NT2/D1 (cell line): Measurements from ENCODE around the gene LDLRAD3.

Experiments
- SUZ12 ChIP-seq: IDR thresholded peaks from 2 replicates; pipeline ENCODE4 v1.6.1; 2011; ENCODE audit not compliant: insufficient read length, insufficient read depth; ENCODE audit errors: extremely low read depth
- YY1 ChIP-seq: IDR thresholded peaks from 2 replicates; pipeline ENCODE4 v1.6.1; 2011; ENCODE audit not compliant: insufficient read length, insufficient read depth
- ZNF274 ChIP-seq: IDR thresholded peaks from 2 replicates; pipeline ENCODE4 v1.6.1; 2011; ENCODE audit warnings: mild to moderate bottlenecking, low read depth, low read length

DNA sequence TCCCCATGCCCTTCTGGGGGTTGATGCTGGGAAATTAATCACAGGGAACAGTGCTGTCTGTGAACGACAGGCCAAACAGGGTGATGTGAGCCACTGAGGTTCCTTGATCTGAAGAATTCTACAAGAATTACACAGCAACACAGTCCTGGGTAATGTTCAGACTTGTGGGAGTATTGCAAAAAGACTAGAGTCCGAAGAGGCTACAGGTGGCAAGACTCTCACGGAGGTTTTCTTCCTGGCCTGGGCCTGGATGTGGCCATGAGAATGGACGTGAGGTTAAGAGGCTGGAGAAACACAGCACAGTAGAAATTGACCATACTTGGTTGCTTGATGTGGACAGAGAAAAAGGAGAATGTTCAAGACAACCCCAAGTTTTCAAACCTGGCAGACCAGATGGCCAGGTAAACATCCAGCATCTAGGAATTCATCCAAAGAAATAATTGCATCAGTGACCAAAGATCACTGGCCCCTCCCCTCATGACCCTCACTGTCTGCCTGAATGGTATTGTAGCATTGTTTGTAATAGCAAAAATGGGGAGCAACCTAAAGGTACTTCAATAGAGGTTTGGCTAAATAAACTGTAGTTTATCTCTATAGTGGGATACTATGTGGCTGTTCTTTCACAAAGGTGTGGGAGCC lies 274.5 kb downstream of the LDLRAD3 start:
- TF ChIP-seq ZNF274 (no peak), SUZ12 (no peak), YY1 (no peak)
